ENCODE measurements around the gene CANX.

CANX gene

GRCh38 chr5:179772351-179772750, 73.6 kb downstream of the CANX start:
- no peak for DNase-seq (ENCODE audit: low read depth)
- TF ChIP-seq, protein P1, sequence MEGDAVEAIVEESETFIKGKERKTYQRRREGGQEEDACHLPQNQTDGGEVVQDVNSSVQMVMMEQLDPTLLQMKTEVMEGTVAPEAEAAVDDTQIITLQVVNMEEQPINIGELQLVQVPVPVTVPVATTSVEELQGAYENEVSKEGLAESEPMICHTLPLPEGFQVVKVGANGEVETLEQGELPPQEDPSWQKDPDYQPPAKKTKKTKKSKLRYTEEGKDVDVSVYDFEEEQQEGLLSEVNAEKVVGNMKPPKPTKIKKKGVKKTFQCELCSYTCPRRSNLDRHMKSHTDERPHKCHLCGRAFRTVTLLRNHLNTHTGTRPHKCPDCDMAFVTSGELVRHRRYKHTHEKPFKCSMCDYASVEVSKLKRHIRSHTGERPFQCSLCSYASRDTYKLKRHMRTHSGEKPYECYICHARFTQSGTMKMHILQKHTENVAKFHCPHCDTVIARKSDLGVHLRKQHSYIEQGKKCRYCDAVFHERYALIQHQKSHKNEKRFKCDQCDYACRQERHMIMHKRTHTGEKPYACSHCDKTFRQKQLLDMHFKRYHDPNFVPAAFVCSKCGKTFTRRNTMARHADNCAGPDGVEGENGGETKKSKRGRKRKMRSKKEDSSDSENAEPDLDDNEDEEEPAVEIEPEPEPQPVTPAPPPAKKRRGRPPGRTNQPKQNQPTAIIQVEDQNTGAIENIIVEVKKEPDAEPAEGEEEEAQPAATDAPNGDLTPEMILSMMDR (conservative IDR thresholded peaks at IDR 0.05; ENCODE audit: control insufficient read depth, insufficient read depth, low read depth, low read length), result no peak
- no peak overlapping the region for H3K4me3 ChIP-seq (ENCODE audit: control insufficient read depth, low read depth, low read length)

- no peak overlapping the region for H3K4me3 ChIP-seq (ENCODE audit: control insufficient read depth, low read depth, low read length)
- no peak for DNase-seq (ENCODE audit: low read depth)
- TF ChIP-seq, protein P1 (conservative IDR thresholded peaks at IDR 0.05; ENCODE audit: control insufficient read depth, insufficient read depth, low read depth, low read length), result no peak
Measured at GRCh38 chr5:179773686-179774040, 74.9 kb downstream of the CANX start.

GRCh38 chr5:179774442-179774841, 75.7 kb downstream of the CANX start:
- H3K4me3 ChIP-seq (ENCODE audit: control insufficient read depth, low read depth, low read length), result no peak overlapping the region

DNA sequence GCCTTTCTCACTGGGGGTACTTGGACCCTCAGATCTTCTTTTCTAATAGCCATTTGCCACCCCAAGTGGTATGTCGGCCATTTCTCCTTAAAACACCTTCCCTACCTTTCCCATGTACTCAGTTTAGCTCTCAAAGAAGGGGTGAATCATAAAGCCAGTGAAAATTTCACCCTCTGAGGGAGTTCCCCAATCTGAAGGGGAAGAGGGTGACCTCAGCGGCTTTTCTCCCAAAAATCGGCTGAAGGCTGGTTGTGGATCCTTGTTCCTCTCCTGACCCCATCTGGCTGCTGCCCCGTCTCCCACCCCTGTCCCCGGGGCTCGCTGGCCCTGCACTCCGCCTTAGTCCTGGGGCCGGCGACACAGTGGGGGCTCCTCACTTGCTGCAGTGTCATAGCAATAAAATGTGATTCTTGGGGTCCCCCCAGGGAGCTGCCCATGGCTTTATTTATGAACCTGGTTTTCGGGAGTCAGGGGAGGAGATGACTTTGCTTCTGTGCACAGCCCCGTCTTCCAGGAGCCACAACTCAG, 77.7 kb downstream of the CANX start:
- TF ChIP-seq, protein P1 (conservative IDR thresholded peaks at IDR 0.05; ENCODE audit: control insufficient read depth, insufficient read depth, low read depth, low read length), result no peak
- DNase-seq (ENCODE audit: low read depth), result no peak
- no peak overlapping the region for H3K4me3 ChIP-seq (ENCODE audit: control insufficient read depth, low read depth, low read length)

More at GRCh38 chr5:179774442-179774841, 75.7 kb downstream of the CANX start:
- DNase-seq (ENCODE audit: low read depth), result no peak
- TF ChIP-seq, protein P1 (conservative IDR thresholded peaks at IDR 0.05; ENCODE audit: control insufficient read depth, insufficient read depth, low read depth, low read length), result no peak

DNA sequence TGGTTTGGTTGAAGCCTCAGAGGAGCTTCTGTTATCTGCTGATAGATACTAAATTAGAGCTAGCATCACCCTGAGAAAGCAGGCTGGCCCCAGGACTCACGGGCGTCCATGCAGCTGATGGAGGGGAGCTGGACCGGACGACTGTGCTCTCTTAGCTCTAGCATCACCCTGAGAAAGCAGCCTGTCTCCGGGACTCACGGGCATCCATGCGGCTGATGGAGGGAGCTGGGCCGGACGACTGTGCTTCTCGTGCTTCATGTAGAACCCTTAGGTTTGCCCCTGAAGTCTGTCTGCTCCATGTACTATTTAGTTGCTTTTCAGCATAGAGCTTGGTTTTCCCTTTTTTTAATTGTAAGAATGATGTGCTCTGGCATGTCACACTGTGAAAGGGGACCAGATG, 78.7 kb downstream of the CANX start:
- no peak for DNase-seq (ENCODE audit: low read depth)
- no peak overlapping the region for H3K4me3 ChIP-seq (ENCODE audit: control insufficient read depth, low read depth, low read length)
- TF ChIP-seq, protein P1 (conservative IDR thresholded peaks at IDR 0.05; ENCODE audit: control insufficient read depth, insufficient read depth, low read depth, low read length), result no peak

DNA sequence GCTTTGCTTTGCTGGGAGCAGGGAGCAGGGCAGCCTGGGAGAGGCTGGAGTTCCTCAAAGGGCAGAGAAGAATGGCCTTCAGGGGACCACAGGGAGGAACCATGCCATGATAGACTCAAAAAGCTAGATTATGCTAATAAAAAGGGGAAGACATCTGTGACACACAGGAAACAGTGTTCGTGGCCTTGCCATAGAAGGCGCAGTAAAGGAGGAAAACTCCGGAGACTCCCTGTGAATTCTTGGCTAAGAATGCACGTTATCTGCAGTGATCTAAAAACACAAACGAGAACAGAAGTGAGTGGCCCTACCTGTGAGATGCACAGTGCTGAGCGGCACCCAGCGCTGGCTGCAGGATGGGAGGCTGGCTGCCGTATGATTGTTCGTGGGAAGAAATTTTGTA, 79.1 kb downstream of the CANX start:
- TF ChIP-seq, protein P1 (conservative IDR thresholded peaks at IDR 0.05; ENCODE audit: control insufficient read depth, insufficient read depth, low read depth, low read length), result no peak
- DNase-seq (ENCODE audit: low read depth), result no peak
- H3K4me3 ChIP-seq (ENCODE audit: control insufficient read depth, low read depth, low read length), result no peak overlapping the region

- no peak for DNase-seq (ENCODE audit: low read depth)
- H3K4me3 ChIP-seq (ENCODE audit: control insufficient read depth, low read depth, low read length), result no peak overlapping the region
- TF ChIP-seq, protein P1 (conservative IDR thresholded peaks at IDR 0.05; ENCODE audit: control insufficient read depth, insufficient read depth, low read depth, low read length), result no peak
Measured at GRCh38 chr5:179778591-179778990, 79.8 kb downstream of the CANX start.
